SK-N-SH treated with all-trans-retinoic acid at 6 μM for 48 hours (cell line): ENCODE measurements around the gene TUBB8B.
"Not testable (repeated sequence)": the region's sequence is repeated elsewhere in the genome, so short reads cannot be mapped to it uniquely, and the experiment has no call there.

Source experiments
- ATAC-seq: fragments of 200-7000 bp; cut with Tn5 transposase; 3 replicates; pipeline ENCODE4 v1.9.1; 2020; ENCODE audit warnings: mild to moderate bottlenecking, moderate library complexity

TUBB8B gene

DNA sequence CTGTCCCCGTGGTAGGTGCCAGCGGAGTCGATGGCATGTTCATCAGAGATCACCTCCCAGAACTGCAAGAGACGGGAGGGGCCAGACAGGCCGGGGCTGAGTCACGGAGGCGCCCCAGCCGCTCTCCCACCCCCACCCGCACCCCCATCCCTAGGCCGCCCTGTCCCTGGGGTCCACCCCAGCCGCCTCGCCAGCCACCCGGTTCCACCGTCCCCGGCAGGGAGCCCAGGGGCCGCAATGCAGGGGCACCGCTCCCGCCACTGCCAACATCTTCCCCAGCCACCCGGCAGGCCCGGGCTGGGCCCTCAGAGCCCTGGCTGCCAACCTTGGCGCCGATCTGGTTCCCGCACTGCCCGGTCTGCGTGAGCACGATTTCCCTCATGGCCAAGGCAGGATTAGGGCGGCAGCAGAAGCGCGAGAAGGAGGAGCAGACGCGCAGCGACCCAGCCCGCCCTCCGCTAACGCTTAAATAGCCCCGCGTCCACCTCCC lies at the start of gene TUBB8B:
TSS of gene TUBB8B (minus strand) at position 440 of the 490 bp plus-strand sequence. CDS start at position 382, 58 bp downstream.
- not testable (repeated sequence) for ATAC-seq

DNA sequence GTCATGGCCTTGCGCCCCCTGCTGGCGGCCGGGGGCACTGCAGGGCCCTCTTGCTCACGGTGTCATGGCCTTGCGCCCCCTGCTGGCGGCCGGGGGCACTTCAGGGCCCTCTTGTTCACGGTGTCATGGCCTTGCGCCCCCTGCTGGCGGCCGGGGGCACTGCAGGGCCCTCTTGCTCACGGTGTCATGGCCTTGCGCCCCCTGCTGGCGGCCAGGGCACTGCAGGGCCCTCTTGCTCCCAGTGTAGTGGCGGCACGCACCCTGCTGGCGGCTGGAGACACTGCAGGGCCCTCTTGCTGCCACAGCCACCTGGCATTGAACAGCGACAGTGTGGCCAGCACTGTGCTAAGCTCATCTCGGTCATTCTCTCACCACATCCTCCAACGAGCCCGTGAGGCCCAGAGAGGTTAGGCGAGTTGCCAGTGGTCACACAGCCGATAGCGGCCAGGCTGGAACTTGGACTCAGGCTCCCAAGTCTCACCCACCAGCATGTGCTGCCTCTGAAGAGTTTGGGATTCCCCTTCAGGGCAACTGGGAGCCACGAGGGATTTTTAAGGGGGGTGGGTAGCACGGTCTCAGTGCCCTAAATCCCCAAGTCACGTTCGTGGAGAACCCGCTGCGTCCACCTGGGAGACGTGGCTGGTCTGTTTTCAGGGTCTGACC lies 48.0 kb upstream of the TUBB8B start:
- ATAC-seq, result not testable (repeated sequence)

DNA sequence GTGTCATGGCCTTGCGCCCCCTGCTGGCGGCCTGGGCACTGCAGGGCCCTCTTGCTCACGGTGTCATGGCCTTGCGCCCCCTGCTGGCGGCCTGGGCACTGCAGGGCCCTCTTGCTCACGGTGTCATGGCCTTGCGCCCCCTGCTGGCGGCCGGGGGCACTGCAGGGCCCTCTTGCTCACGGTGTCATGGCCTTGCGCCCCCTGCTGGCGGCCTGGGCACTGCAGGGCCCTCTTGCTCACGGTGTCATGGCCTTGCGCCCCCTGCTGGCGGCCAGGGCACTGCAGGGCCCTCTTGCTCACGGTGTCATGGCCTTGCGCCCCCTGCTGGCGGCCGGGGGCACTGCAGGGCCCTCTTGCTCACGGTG lies 47.3 kb upstream of the TUBB8B start:
- not testable (repeated sequence) for ATAC-seq

DNA sequence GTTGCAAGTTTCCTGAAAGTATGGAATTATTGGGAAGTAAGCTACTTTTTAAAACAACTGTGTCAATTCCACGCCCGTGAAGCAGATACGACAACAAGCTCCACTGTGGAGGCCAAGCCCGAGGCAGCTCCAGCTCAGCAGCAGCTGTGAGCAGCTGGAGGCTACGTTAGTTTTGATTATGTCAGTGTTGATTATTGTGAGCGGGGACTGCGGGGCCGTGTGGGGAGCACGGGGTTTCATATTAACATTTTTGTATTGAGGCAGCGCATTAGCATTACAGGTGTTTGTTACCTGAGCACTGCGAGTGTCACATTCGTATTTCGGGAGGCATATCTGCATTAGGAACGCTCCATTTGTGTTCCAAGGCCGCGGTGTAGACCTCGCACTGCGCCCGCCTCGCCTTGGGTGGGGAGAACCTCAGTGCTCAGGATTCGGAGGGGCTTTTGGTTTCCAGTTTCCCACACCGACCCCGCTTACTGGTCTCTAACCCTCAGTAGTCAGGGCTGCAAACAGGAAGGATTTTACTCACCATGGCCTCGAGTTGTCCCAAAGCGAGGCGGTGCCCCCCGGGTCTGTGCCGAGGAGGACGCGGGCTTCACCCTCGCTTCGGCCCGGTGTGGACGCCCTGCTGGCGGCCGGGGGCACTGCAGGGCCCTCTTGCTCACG lies 46.8 kb upstream of the TUBB8B start:
- not testable (repeated sequence) for ATAC-seq

DNA sequence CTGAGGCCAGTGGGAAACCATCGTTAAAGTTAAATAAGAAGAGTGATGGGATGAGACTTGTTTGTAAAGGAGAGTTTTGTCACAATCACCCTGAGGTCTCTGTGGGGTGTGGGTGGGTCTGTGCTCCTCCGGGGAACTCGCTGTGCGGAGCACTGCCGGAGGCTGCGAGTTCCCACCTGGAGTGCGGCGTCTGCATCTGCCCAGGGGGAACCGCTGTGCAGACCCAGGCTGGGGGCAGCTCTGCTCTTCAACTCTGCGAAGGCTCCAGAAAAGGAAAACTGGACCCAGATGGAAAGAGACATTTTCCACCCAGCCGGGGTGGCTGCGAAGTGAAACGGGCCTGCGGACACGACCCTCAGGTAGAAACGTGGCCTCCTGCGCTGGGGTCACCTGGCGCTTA lies 46.2 kb upstream of the TUBB8B start:
- ATAC-seq, result not testable (repeated sequence)

DNA sequence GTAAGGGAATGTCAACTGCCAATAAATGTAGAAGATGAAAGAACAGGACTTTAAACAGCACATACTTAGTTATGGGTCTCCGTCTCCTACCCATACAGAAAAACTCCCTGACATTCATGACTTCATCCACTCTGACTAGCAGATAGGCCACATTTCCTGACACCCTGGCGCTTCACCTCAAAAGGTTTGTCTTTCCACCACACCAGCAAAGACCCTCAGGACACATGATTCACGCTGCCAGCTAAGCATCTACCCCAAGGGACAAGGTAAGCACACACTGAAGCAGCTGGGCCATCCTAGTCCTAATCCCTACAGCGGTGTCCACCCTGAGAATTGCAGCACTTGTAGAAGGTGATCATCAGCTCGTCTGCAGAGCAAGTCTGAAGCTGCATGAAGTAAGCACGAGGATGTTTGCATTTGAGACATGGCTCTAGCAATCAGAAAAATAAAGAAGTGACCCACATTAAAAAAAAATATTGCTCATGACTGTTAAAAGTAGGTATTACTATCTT lies 44.5 kb upstream of the TUBB8B start:
- not testable (repeated sequence) for ATAC-seq

DNA sequence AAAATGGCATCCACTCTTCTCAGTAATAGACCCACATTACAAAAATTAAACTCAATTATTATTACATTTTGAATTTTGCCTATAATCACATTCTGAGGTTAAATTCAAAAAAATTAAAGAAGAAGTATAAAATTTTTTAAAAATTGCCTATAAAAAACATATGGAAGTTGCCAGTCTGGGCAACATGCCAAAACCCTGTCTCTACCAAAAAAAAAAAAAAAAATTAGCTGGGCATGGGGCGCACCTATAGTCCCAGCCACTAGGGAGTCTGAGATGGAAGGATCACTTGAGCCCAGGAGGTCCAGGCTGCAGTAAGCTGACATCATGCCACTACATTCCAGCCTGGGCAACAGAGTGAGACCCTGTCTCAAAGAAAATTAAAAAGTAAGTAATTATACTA lies 42.1 kb upstream of the TUBB8B start:
- not testable (repeated sequence) for ATAC-seq

DNA sequence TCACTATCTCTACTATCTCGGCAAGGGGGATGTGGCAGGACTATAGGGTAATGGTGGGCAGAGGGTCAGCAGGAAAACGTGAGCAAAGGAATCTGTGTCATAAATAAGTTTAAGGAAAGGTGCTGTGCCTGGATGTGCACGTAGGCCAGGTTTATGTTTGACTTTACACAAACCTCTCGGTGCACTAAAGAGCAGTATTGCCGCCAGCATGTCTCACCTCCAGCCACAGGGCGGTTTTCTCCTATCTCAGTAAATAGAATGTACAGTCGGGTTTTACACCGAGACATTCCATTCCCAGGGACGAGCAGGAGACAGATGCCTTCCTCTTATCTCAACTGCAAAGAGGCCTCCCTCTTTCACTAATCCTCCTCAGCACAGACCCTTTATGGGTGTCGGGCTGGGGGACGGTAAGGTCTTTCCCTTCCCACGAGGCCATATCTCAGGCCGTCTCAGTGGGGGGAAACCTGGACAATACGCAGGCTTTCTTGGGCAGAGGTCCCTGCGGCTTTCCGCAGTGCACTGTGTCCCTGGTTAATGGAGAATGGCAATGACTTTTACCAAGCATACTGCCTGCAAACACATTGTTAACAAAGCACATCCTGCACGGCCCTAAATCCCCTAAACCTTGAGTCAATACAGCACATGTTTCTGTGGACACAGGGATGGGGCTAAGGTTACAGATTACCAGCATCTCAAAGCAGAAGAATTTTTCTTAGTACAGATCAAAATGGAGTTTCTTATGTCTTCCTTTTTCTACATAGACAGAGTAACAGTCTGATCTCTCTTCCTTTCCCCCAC lies 41.2 kb upstream of the TUBB8B start:
- not testable (repeated sequence) for ATAC-seq

DNA sequence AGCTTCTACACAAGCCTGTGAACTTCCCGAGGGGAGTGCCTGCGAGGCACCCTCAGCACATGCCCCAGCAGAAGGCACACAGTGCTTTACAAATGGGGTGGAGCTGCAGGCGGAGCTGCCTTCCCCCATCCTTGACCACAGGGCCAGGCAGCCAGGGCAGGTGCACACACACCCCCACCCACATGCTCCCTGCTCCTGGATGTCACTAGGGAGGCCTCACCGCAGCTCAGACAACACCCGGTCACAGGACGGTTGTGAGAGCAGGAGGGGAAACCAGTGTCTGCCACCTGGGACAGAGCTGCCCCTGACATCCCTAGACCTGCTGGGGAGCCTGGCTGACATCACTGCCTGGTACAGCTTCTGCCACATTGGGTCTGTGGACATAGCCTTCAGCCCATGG lies 39.7 kb upstream of the TUBB8B start:
- not testable (repeated sequence) for ATAC-seq

DNA sequence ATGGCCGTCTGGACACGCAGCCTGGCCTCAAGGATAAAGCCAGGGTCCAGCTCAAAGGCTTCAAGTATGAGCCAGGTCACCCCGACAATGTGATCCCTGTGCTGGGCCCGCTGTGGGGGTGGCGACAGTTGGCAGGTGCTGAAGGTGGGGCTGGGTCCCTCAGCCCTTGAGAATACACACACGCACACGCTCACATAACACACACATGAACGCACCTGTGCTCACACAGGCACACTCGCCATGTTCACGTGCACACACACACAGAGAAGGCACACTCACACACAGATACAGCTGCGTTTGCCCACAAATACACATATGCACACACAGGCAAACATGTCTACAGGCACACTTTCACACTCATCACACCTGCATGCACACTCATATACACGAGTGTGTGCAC lies 35.4 kb upstream of the TUBB8B start:
- ATAC-seq, result not testable (repeated sequence)

DNA sequence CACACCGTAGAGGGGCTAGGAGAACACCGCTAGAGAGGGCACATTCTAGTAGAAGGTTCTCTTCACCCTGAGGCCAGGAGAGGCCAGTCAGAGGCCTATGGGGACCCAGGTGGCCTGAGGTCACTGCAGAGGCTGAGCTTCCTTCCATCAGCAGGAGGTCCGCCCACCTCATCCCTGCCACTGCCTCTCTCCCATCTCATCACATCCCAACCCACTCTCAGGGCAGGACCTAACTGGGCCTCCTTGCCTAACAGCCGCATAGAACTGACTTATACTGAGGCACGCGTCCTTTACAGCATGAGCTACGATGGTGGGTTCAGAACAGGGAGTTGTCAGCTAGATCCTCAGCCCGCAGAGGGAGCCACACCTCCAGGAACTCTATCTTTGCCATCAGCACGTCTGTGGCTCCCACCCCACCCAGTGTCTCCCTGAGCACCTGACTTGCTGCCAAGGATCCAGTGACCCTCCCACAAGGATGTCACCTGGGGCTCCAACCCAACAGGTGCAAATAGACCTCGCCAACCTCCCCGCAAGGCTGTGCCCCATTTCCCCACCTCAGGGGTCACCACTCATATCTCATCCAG lies 33.3 kb upstream of the TUBB8B start:
- ATAC-seq, result not testable (repeated sequence)

DNA sequence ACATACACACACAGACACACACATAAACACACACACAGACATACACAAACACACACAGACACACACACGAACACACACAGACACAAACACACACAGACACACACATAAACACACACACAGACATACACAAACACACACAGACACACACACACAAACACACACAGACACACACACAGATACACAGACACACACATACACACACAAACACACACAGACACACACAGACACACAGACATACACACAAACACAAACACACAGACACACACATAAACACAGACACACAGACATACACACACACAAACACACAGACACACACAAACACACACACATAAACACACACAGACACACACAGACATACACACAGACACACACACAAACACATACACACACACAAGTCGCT lies 31.5 kb upstream of the TUBB8B start:
- not testable (repeated sequence) for ATAC-seq

DNA sequence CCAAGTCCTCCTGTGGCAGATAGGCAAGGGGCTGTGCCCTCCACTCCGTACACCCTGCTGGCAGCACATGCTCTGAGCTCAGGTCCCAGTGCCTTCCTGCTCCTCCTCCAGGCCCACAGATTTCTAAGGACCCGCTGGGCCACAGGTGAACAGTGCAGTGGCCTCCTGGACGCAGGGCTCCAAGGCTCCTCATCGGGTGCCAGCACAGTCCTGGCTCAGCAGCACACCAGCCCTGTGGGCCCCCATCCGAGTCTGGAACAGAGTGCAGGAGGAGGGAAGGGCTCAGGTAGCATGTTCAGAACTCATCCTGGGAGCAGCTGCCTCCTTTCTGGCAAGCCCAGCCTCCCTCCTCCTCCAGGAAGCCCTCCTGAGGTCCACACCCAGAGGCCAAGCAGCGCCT lies 30.8 kb upstream of the TUBB8B start:
- ATAC-seq, result not testable (repeated sequence)

DNA sequence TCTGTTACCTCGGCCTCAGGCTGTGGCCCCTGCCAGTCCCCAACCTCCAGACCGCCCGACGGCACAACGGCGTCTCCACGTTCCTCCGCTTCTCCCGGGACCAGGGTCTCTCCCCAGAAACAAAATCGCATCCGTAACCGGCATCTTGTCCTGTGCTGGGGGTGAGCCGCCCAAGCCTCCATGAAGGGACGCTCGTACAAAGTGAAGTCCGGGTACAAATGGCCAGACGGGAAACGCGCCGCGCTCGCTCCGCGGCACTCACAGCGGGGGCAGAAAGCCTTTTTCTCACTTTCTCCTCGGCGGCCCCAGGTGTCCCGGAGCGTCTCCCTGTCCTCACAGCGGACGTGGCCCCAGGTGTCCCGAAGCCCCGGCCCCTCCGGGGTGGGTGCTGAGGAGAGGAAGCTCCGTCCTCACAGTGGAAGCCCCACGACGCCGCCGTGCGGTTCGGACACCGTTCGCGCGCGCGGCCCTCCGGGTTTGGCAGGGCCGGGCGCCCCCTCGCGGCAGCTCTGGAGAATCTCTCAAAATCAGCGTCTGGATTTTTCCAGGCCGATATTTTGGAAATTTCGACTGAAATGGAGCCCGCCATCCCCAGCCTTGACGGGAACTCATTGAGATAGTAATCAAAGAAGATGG lies 26.2 kb upstream of the TUBB8B start:
- not testable (repeated sequence) for ATAC-seq

DNA sequence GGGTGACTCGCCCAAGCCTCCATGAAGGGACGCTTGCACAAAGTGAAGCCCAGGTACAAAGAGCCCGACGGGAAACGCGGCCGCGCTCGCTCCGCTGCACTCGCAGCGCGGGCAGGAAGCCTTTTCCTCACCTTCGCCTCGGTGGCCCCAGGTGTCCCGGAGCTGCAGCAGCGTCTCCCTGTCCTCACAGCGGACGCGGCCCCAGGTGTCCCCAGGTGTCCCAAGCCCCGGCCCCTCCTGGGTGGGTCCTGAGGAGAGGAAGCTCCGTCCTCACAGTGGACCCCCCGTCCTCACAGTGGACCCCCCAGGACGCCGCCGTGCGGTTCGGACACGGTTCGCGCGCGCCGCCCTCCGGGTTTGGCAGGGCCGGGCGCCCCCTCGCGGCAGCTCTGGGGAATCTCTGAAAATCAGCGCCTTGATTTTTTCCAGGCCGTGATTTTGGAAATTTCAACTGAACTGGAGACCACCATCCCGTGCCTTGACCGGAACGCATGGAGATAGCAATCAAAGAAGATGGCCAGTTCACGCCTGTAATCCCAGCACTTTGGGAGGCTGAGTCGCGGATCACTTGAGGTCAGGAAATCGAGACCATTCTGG lies 23.9 kb upstream of the TUBB8B start:
- not testable (repeated sequence) for ATAC-seq

DNA sequence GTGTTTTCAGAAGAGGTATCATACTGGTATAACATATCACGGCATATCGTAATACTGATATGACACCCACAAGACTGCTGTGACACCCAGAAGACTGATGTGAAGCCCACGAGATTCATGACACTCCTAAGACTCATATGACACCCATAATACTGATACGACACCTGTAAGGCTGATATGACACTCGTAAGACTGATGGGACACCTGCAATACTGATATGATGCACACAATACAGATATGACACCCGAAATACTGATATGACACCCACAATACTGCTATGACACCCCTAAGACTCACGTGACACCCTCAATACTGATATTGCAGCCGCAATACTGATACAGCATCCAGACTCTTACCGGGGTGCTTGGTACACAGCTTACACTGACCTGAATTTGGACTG lies 18.3 kb upstream of the TUBB8B start:
- ATAC-seq, result not testable (repeated sequence)

DNA sequence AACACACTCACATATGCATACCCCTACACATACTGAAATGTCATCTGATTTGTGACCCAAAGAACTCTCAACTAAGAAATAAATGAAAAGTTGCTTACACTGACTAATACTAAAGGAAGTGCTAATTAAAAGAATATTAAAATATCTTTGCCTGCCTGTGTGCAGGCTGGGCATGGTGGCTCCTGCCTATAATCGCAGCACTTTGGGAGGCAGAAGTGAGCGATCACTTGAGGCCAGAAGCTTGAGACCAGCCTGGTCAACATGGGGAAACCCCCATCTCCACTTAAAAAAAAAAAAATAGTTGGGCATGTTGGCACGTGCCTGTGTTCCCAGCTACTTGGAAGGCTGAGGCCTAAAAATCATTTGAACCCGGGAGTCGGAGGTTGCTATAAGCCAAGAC lies 14.9 kb upstream of the TUBB8B start:
- ATAC-seq, result not testable (repeated sequence)

DNA sequence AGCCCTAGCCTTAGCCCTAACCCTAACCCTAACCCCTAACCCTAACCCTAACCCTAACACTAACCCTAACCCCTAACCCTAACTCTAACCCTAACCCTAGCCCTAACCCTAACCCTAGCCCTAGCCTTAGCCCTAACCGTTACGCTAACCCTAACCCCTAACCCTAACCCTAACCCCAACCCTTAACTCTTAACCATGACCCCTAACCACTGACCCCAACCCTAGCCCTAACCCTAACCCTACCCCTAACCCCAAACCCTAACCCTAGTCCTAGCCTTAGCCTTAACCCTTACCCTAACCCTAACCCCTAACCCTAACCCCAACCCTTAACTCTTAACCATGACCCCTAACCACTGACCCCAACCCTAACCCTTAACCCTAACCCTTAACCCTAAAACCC lies 14.2 kb upstream of the TUBB8B start:
- ATAC-seq, result not testable (repeated sequence)

DNA sequence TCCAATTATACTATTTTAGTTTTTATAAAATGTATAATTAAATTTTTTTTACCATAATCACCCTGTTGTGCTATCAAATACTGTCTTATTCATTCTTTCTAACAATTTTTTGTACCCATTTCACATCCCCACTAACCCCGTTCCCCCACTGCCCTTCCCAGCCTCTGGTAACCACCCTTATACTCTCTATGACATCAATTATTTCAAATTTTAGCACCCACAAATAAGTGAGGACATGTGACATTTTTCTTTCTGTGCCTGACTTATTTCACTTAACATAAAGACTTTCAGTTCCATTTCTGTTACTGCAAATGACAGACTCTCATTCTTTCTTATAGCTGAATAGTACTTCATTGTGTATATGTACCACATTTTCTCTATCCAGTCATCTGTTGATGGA lies 5.0 kb upstream of the TUBB8B start:
- ATAC-seq, result not testable (repeated sequence)

DNA sequence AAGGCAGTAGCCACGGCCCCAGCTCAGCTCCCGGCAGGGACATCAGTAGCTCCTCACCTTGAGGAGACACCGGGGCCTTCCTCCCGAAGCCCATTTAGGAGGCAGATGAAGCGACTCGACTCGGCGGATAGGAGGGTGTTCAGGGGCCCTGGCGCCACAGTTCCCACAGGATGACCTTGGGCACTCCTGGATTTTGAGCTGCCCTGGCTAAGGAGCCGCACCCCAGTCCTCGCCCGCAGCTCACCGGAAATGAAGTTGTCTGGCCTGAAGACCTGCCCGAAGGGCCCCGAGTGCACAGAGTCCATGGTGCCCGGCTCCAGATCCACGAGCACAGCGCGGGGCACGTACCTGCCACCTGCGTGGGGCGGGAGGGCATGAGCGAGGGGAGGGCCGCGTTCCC lies 719 bp downstream of the TUBB8B start:
- ATAC-seq, result not testable (repeated sequence)

DNA sequence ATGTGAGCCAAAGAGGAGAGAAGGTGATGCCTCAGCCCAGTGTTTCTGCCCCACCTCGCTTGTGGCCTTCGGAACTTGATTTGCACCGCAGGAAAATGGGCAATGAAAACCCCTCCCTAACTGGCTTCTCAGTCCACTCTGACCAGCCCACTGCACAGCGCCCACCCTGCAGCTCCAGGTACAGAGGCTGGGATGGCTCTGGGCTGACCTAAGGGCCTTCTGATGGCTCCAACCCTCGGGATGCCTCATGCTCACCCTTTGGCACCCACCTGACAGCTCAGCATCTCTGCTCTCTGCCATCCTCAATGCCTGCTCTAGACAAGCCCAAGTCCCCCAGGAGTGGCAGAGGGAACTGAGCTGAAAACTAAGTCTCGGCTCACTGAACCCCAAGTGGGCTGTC lies 36.2 kb downstream of the TUBB8B start:
- ATAC-seq, result not testable (repeated sequence)

DNA sequence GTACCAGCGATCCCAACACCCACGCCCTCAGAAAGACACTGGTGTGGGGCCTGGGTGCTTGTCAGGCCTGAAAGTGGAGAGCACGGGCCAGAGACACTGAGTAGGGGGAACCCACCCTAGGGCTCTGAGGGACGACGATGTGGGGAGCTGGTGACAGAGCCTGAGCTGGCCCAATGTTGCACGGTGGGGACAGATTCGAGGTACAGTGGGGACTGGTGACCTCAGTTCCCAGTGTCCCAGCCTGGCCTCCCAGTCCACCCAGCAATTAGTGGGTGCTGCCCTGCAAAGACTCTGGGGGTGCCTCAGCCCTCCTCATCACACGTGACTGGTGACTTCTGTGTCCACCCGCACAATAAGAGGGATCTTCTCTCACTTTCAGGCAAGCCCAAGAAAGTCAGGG lies 36.6 kb downstream of the TUBB8B start:
- not testable (repeated sequence) for ATAC-seq
